22Rv1 (cell line): ENCODE data around the gene CCL27.

ENCODE experiments used
- CTCF ChIP-seq: fragments of 450-650 bp; IDR thresholded peaks from 2 replicates; pipeline ENCODE4 v1.5.1; 2017; ENCODE audit warnings: mild to moderate bottlenecking
- ZFX ChIP-seq: fragments of 450-650 bp; IDR thresholded peaks from 2 replicates; pipeline ENCODE4 v1.6.1; 2017; ENCODE audit warnings: antibody characterized with exemption, borderline replicate concordance

DNA sequence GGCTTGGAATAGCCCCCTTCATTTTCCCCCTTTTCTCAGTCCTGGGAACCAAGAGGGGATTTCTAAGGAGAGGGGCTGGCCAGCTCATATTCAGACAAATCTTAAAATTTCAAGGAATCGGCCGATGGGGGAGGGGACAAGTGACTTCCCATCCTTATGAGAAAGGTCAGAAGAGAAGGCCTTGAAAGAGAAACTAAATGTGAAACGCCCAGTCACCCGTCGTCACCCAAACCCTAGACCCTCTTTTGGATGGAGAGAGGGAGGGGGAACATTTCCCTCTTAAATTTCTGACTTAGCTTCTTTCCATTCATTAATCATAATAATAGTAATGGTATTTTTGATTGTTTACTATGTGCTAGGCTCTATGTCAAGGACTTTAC lies 29.5 kb upstream of the CCL27 start:
- TF ChIP-seq CTCF (no peak), ZFX (no peak)
